DMS153 treated with DMSO at 0.1 percent for 48 hours (cell line): Measurements from ENCODE around the gene SLIT1.

Source experiments
- DNase-seq: peaks from one replicate; lab custom pipeline; 2025; ENCODE audit not compliant: unreplicated experiment; lab: John Stamatoyannopoulos, UW

Gene SLIT1

GRCh38 chr10:97028832-97029178, 157.0 kb downstream of the SLIT1 start:
- DNase-seq = no peak

- DNase-seq = no peak
Measured at GRCh38 chr10:97028126-97028831, 157.5 kb downstream of the SLIT1 start.

GRCh38 chr10:97025613-97026242, 160.0 kb downstream of the SLIT1 start:
- no peak for DNase-seq

GRCh38 chr10:97024168-97025073, 161.3 kb downstream of the SLIT1 start:
- no peak for DNase-seq

GRCh38 chr10:97023401-97024167, 162.2 kb downstream of the SLIT1 start:
- no peak for DNase-seq

- DNase-seq = no peak
Measured at GRCh38 chr10:97022616-97023015, 163.1 kb downstream of the SLIT1 start.

- no peak for DNase-seq
Measured at GRCh38 chr10:97020452-97021400, 165.0 kb downstream of the SLIT1 start.

GRCh38 chr10:97019213-97019844, 166.4 kb downstream of the SLIT1 start:
- DNase-seq = no peak

GRCh38 chr10:97018251-97019212, 167.2 kb downstream of the SLIT1 start:
- no peak for DNase-seq

- no peak for DNase-seq
Measured at GRCh38 chr10:97017474-97017903, 168.3 kb downstream of the SLIT1 start.

GRCh38 chr10:97016728-97017473, 168.9 kb downstream of the SLIT1 start:
- no peak for DNase-seq

- no peak for DNase-seq
Measured at GRCh38 chr10:97015240-97015639, 170.5 kb downstream of the SLIT1 start.

GRCh38 chr10:97013983-97014382, 171.8 kb downstream of the SLIT1 start:
- DNase-seq = no peak

GRCh38 chr10:97013568-97013967, 172.2 kb downstream of the SLIT1 start:
- no peak for DNase-seq

GRCh38 chr10:97012470-97012869, 173.3 kb downstream of the SLIT1 start:
- DNase-seq = no peak

- no peak for DNase-seq
Measured at GRCh38 chr10:97011397-97011796, 174.4 kb downstream of the SLIT1 start.

GRCh38 chr10:97010695-97011206, 175.0 kb downstream of the SLIT1 start:
- no peak for DNase-seq
